GM12864 (cell line): ENCODE data around the gene ADNP2.

Source experiments
- DNase-seq: peaks from one replicate; pipeline ENCODE4 v3.0.0-alpha.2; 2011; ENCODE audit warnings: low read depth
- H3K4me3 ChIP-seq: 2 replicates; pipeline ENCODE4 v1.5.1; 2011; ENCODE audit warnings: mild to moderate bottlenecking, low read depth, low read length, control low read depth
- TF ChIP-seq, protein P1 (sequence below): IDR thresholded peaks from 2 replicates; pipeline ENCODE4 v1.5.1; 2011; ENCODE audit warnings: low read depth, mild to moderate bottlenecking, moderate library complexity, low read length, control low read depth, inconsistent platforms; ENCODE audit errors: missing control alignments

ADNP2 gene

DNA sequence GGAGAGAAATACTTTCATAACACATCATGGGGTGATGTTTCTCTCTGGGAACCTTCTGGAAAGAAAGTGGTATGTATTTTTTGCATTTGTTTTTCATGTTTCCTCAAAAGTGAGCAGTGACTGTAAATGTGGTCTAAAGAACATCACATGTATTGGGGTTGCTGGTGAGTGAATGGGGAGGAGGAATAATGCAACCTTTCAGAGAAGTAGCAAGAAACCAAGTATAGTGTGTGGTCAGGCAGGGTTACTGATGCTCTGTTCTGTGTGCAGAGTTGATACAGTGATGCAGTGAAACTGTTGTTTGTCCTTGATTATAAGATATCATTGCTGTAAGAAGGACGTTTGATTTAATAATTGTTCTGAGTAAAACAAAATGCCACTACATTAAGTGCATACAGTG lies 24.1 kb downstream of the ADNP2 start:
- DNase-seq, result no peak
- TF ChIP-seq, protein P1, sequence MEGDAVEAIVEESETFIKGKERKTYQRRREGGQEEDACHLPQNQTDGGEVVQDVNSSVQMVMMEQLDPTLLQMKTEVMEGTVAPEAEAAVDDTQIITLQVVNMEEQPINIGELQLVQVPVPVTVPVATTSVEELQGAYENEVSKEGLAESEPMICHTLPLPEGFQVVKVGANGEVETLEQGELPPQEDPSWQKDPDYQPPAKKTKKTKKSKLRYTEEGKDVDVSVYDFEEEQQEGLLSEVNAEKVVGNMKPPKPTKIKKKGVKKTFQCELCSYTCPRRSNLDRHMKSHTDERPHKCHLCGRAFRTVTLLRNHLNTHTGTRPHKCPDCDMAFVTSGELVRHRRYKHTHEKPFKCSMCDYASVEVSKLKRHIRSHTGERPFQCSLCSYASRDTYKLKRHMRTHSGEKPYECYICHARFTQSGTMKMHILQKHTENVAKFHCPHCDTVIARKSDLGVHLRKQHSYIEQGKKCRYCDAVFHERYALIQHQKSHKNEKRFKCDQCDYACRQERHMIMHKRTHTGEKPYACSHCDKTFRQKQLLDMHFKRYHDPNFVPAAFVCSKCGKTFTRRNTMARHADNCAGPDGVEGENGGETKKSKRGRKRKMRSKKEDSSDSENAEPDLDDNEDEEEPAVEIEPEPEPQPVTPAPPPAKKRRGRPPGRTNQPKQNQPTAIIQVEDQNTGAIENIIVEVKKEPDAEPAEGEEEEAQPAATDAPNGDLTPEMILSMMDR, result no peak
- H3K4me3 ChIP-seq, result no peak overlapping the region

DNA sequence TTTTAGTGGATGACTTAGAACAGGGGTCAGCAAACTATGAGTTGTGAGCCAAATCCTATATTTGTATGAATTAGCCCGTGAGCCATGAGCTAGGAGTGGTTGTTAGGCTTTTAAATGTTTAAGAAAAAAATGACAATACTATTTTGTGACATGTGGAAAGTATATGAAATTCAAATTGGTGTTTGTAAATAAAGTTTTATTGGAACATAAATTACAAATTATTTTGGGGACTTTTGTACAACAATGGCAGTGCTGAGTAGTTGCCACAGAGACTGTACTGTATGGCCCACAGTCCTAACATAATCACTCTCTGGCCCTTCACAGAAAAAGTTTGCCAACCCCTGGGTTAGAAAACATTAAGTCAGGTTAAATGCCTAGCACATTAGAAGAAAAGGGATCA lies 26.1 kb downstream of the ADNP2 start:
- no peak overlapping the region for H3K4me3 ChIP-seq
- DNase-seq, result no peak
- TF ChIP-seq, protein P1, result no peak

DNA sequence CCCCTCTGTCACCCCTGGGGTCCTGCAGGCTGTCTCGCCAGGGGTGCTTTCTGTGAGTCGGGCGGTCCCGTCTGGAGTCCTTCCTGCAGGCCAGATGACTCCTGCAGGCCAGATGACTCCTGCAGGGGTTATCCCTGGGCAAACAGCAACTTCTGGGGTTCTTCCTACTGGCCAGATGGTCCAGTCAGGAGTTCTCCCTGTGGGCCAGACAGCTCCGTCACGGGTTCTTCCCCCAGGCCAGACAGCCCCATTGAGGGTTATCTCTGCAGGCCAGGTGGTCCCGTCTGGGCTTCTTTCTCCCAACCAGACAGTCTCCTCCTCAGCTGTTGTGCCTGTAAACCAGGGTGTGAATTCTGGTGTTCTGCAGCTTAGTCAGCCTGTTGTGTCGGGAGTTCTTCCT lies 27.6 kb downstream of the ADNP2 start:
- no peak for DNase-seq
- TF ChIP-seq, protein P1, result no peak
- no peak overlapping the region for H3K4me3 ChIP-seq

DNA sequence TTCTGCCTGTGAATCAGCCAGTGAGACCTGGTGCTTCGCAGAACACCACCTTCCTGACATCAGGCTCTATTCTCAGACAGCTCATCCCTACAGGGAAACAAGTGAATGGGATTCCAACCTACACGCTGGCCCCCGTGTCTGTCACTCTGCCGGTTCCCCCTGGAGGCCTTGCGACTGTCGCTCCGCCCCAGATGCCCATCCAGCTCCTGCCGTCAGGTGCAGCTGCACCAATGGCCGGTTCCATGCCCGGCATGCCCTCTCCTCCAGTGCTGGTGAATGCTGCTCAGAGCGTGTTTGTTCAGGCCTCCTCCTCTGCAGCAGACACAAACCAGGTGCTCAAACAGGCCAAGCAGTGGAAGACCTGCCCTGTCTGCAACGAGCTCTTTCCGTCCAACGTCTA lies 28.1 kb downstream of the ADNP2 start:
- TF ChIP-seq, protein P1, result no peak
- no peak for DNase-seq
- H3K4me3 ChIP-seq, result no peak overlapping the region

DNA sequence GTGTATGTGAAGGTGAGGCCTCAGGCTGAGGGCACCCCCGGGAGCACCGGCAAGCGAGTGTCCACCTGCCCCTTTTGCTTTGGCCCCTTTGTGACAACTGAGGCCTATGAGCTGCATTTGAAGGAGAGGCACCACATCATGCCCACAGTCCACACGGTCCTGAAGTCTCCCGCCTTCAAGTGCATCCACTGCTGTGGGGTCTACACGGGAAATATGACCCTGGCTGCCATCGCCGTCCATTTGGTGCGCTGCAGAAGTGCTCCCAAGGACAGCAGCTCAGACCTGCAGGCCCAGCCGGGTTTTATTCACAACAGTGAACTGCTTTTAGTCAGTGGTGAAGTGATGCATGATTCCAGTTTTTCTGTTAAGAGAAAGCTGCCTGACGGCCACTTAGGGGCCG lies 28.9 kb downstream of the ADNP2 start:
- TF ChIP-seq, protein P1, result no peak
- H3K4me3 ChIP-seq, result no peak overlapping the region
- no peak for DNase-seq

DNA sequence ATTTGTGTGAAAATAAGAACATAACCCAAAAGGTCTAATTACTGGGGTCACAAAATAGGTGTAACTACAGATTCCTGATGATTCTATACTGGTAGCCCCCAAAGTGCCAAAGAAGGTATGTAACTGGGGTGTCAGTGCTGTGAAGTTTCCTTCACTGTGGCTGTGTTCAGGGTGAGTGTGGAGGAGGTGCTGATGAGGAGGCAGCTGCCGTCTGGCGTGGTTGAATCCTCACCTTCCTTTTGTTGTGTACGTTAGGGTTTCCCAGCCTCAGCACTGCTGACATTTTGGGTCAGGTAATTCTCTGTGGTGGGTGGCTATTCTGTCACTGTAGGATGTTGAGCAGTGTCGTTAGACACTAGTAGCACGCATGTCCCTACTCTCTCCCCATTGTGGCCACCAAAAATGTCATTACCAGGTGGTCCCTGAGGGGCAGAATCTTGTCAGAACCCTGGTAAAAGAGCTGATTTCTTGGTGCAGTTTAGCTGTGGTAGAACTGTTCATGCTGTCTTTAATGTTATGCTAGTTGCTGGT lies 31.5 kb downstream of the ADNP2 start:
- TF ChIP-seq, protein P1, result no peak
- no peak overlapping the region for H3K4me3 ChIP-seq
- no peak for DNase-seq

DNA sequence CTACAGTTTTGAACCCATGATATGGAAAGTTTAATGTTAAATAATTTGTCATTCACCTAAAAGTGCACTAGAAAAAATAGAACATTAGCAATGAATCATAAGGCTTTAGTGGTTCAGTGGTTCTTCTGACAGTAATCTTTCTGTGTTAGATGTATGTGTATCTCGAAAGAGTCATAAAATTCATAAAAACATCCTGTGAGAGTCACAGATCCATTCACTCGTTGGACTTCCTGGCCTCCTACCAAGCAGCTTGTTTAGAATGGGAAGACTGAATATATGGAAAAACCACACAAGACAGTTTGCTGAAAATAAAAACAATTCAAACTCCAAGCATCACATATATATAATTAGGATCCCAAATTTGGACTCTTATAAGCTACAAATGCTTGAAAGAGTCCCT lies 34.8 kb downstream of the ADNP2 start:
- TF ChIP-seq, protein P1, result no peak
- no peak for DNase-seq

More for the DNA sequence above, 34.8 kb downstream of the ADNP2 start:
- no peak overlapping the region for H3K4me3 ChIP-seq
